ENCODE results near the gene PTPRQ.

The PTPRQ gene

GRCh38 chr12:80707830-80708258, 263.8 kb downstream of the PTPRQ start:
- DNase-seq: no peak

GRCh38 chr12:80708259-80708974, 264.4 kb downstream of the PTPRQ start:
- no peak for DNase-seq

DNA sequence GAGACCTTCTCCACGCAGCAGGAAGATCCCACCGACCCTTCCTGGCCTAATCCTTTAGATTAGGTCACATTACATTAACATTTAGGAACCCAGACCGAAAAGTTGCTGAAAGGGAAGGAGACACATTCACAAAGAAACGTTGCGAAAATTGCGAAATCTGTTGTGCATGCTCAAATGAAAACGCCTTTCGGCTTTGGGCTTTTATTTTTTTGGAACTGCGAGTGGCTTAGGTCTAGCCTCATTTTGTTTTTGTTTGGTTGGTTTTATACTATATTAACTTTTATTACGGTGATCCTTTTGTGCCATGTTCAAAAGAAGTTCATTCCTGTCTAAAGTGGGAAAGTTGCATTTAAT, 264.9 kb downstream of the PTPRQ start:
- DNase-seq: no peak

GRCh38 chr12:80709811-80710726, 266.0 kb downstream of the PTPRQ start:
- no peak for DNase-seq

- no peak for DNase-seq
These were observed 266.9 kb downstream of the PTPRQ start for GRCh38 chr12:80710727-80711449.

GRCh38 chr12:80711866-80712265, 267.8 kb downstream of the PTPRQ start:
- no peak for DNase-seq

GRCh38 chr12:80712866-80713265, 268.8 kb downstream of the PTPRQ start:
- no peak for DNase-seq

- DNase-seq: no peak
These were observed 269.4 kb downstream of the PTPRQ start for GRCh38 chr12:80713419-80713818.

- no peak for DNase-seq
These were observed 270.0 kb downstream of the PTPRQ start for GRCh38 chr12:80714055-80714454.

DNA sequence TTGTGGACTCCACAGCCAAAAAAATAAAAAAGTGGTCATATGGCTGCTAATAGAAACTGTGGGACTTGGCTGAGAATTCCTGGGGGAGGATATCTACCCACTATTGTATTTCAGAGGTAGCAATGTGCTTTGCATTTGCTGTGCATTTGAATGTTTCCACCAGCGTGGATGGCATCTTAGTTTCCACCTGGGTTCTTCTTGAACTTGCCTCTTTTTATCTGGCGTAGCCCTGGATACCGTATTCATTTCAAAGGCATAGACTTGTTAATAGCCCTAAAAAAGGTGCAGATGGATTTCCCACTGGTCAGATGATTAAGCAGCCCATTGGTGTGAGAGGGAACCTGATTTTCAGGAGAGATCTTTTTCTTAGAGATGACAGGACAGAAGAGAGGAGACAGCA, 270.8 kb downstream of the PTPRQ start:
- DNase-seq: no peak

DNA sequence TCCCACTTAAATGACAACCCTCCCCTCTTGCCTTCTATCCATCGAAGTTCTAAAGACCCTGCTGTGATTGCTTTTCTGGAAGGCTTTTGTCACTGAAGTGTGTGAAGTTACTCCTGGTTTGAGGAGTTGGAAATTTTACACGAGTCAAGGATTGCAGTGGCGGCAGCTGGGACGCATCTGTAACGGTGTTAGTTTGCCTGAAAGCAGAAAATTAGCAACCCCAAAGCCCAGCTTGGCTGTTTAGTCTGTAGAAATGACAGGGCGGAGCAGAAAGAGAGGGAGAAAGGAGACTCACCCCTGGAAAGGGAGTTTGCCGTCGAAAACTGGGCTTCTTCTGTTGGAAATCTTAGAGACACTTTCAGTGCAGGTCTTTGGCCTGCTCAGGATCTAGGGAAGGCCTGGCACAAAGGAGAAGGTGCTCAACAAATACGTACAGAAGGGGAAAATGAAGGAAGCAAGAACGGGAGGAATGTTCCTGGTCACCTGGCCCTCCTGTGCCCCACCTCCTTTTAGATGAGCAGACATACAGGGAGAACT, 271.7 kb downstream of the PTPRQ start:
- no peak for DNase-seq

DNA sequence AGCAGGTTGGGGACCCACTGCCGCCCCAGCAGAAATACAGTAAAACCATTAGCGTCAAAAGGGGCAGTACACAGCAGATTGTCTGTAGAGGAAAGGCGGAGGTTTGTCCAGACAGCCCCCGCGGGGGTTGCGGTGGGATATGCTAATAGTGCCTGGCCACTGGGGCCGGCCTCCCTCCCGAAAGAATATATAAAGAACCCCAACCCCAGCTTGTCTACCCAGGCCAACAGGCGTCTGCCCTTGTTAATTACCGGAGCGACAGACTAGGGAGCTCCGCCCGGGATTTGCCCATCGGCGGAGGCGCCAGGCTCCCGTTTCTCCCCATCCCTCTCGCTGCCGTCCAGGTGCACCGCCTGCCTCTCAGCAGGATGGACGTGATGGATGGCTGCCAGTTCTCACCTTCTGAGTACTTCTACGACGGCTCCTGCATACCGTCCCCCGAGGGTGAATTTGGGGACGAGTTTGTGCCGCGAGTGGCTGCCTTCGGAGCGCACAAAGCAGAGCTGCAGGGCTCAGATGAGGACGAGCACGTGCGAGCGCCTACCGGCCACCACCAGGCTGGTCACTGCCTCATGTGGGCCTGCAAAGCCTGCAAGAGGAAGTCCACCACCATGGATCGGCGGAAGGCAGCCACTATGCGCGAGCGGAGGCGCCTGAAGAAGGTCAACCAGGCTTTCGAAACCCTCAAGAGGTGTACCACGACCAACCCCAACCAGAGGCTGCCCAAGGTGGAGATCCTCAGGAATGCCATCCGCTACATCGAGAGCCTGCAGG, 272.8 kb downstream of the PTPRQ start, which contains the start of gene MYF5:
Gene MYF5 (plus strand): TSS at position 217 of the 774 bp plus-strand sequence. CDS start 152 bp downstream, at position 369.
- DNase-seq: no peak

DNA sequence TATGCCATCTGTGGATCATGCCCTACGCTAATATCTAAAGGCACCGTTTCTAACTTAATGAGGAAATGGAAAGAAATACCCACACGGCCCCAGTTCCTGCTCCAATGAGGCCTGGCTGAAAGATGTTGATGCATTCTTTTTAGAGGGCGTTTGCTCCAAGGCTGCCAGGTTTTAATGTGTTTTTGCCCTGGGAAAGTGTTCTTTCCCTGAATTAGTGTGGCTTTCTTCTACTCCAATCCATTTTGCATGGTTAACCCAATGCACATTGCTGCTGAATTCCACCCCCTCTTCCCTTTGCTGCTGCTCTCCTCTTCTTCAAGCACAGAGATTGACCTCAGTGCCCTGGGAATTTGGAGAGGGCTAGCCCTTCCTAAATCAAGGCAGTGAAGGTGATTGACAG, 273.8 kb downstream of the PTPRQ start:
- no peak for DNase-seq

GRCh38 chr12:80720516-80720915, 276.5 kb downstream of the PTPRQ start:
- no peak for DNase-seq

DNA sequence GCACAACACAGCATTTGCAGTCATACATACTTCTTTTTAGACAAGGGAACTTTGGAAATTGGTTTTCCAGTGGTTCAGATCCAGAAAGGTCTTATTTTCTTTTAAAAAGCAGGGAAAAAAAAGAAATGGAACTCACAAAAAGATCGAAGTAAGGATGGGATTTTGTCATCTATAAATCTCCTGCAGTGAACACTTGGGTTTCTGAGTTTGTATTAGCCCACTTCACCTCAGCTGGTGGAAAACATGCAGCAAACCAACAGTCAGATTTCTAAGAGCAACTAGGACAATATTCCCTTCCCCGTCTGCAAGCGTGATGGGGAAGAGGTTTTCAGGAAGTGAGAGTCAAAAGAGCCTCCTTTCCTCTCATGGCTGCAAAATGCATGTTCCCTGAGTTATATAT, 277.3 kb downstream of the PTPRQ start:
- no peak for DNase-seq
